Right lobe of liver (tissue), 4 donors: Measurements from ENCODE around the gene TUBAL3.

Source experiments
- POLR2A ChIP-seq: fragments of 450-650 bp; IDR thresholded peaks from one replicate; pipeline ENCODE4 v1.6.1; 2017; ENCODE audit warnings: antibody characterized with exemption, mild to moderate bottlenecking
- TF ChIP-seq, protein P1 (sequence below), 4 donors: fragments of 200-600 bp in 3 of 4; fragments of 450-650 bp in 1 of 4; IDR thresholded peaks; one replicate each; pipeline versions ENCODE4 v1.5.1 to v1.8.0; 2016 to 2022; ENCODE audit warnings: antibody characterized with exemption in 4 of 4, mild to moderate bottlenecking in 2 of 4
- donor health status: DM: no; HTN: no; CAD: no.
- donor health status: DM: no; HTN: no; CAD: no.
- donor health status: DM: no; HTN: yes; CAD: no.

DNA sequence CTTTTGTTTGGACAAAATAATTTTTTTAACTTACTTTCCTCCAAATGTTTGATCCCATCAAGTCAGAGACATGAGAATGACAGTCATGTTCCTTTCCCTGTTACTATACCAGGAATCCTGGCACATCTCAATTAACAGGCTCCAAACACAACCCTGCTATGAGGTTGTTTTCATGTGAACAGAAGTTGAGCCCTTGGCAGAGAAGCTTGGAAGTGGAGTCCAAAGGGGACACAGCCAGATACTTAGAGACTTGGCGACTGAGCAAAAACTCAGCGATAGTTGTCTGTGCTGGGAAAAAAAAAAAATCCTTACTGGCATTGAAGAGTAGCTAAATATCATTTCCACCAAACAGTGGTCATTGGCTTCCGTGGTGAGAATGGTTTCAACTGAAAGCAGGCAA is 12.8 kb downstream of the TUBAL3 start:
- TF ChIP-seq POLR2A, result no peak
- TF ChIP-seq, protein P1, sequence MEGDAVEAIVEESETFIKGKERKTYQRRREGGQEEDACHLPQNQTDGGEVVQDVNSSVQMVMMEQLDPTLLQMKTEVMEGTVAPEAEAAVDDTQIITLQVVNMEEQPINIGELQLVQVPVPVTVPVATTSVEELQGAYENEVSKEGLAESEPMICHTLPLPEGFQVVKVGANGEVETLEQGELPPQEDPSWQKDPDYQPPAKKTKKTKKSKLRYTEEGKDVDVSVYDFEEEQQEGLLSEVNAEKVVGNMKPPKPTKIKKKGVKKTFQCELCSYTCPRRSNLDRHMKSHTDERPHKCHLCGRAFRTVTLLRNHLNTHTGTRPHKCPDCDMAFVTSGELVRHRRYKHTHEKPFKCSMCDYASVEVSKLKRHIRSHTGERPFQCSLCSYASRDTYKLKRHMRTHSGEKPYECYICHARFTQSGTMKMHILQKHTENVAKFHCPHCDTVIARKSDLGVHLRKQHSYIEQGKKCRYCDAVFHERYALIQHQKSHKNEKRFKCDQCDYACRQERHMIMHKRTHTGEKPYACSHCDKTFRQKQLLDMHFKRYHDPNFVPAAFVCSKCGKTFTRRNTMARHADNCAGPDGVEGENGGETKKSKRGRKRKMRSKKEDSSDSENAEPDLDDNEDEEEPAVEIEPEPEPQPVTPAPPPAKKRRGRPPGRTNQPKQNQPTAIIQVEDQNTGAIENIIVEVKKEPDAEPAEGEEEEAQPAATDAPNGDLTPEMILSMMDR (IDR thresholded peaks at IDR 0.05), result no peak
